AG09309 (cell line): ENCODE data around the gene NRM.

Source experiments
- DNase-seq: peaks from one replicate; pipeline ENCODE4 v3.0.0-alpha.2; 2010; ENCODE audit warnings: low read depth
- H3K4me3 ChIP-seq: 2 replicates; pipeline ENCODE4 v1.5.1; 2011; ENCODE audit warnings: mild to moderate bottlenecking, low read depth, low read length, moderate library complexity; ENCODE audit not compliant: control insufficient read depth
- CTCF ChIP-seq: IDR thresholded peaks from 2 replicates; pipeline ENCODE4 v1.5.1; 2011; ENCODE audit warnings: mild to moderate bottlenecking, low read depth, low read length, inconsistent platforms; ENCODE audit not compliant: insufficient read depth, control insufficient read depth; ENCODE audit errors: missing control alignments

The NRM gene

DNA sequence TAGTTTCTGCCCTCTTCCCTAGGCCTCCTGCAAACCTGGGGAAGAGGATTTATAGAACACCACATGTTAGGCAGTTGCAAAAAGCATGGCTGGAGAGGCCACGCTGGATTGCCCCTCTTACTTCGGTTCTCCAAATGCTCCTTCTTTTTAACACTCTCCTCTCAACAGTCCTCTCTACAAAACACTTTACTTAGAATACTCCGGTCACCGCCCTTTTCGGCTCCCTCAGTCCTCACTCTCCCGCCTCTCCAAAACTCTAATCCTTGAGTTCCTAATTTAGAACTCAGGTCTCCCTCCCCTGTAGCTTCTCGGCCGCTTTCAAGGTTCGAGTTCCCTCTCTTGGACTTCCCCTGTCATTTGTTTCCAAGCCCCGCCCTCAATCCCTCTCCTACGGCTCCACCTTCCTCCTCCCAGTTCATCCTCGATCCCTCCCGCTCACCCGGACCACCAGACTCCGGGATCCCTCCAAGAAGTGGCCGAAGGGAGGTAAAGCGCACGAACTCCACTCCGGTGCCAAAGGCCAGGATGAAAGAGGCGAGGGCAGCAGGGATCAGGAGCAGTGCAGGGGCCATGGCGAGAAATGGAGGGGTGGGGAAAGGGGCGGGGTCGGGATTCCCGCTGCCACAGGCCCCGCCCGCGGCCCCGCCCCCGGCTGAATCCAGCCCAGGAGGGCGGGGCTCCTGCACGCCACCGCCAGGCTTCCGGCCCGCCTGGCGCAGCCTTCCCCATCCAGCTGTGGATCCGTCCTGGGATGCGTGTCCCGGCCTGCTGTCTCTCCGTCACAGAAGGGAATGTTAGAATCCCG lies at the start of gene NRM:
NRM (minus strand) TSS at position 582 of the 805 bp plus-strand sequence; CDS start at position 572, 10 bp downstream.
- no peak for TF ChIP-seq CTCF
- DNase-seq: no peak
- peak within 1 kb of the TSS; percentile 83 for H3K4me3 ChIP-seq

DNA sequence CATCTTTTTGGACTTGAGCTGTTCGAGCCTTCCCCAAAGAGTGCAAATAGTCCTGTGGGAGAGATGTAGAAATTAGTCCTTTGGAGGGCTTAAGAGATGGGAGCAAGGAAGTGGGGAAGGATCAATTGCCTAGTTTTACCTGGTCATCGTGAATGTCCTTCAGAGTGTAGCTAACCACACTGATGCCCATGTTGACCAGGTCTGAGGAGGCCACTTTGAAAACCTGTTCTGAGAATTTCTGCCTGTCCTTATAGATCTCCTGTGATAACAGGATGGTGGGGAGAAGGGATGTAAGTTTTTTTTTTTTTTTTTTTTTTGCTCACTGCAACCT lies 49.7 kb upstream of the NRM start:
- DNase-seq: no peak
- no peak for TF ChIP-seq CTCF

GRCh38 chr6:30738532-30738931 lies 47.7 kb upstream of the NRM start:
- no peak for TF ChIP-seq CTCF
- no peak overlapping the region for H3K4me3 ChIP-seq

More for the DNA sequence above, 49.7 kb upstream of the NRM start:
- H3K4me3 ChIP-seq: no peak overlapping the region

DNA sequence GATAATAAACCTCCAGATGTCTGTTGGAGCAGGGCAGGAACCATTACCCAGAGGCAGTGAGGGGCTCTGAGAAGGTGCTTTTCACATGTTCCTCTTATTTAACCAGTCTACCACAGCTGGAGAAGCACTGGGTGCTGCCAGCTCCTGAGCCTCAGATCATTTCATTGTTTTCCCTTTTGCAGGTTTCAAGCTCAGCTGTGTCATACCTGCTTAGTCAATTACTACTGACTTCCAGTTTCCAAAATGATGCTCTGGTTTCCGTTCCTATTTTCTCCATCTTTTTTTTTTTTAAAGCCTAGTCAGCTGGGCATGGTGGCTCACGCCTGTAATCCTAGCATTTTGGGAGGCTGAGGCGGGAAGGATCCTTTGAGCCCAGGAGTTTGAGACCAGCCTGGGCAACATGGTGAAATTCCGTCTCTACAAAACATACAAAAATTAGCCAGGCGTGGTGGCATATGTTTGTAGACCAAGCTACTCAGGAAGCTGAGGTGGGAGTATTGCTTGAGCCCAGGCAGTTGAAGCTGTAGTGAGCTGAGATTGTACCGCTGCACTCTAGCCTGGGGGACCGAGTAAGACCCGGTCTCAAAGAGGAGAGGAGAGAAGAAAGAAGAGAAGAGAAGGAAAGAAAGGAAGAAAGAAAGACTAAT lies 45.0 kb upstream of the NRM start:
- TF ChIP-seq CTCF: no peak
- H3K4me3 ChIP-seq: no peak overlapping the region
- no peak for DNase-seq

More at GRCh38 chr6:30738532-30738931, 47.7 kb upstream of the NRM start:
- DNase-seq: no peak

- H3K4me3 ChIP-seq: no peak overlapping the region
- no peak for TF ChIP-seq CTCF
- no peak for DNase-seq
Observed at GRCh38 chr6:30732237-30732943, 41.6 kb upstream of the NRM start.

- TF ChIP-seq CTCF: peak; percentile 37
- H3K4me3 ChIP-seq: no peak overlapping the region
- DNase-seq: no peak
Observed at GRCh38 chr6:30730601-30731435, 40.0 kb upstream of the NRM start.
